ENCODE measurements around the gene COL27A1. TPM values are rescaled to one million over a fixed set of nuclear protein-coding genes. Genes with fewer than 3 reads are reported as not detected.

The COL27A1 gene
- total RNA-seq, 1 experiment from 2014 or later, result 20.1 TPM

- no peak for DNase-seq
- no TSS peak for BruUV-seq (replicated peaks)
- Mint-ChIP-seq H3K4me3 (ENCODE audit: low read depth, unreplicated experiment) (no peak overlapping the region), H3K27me3 (ENCODE audit: unreplicated experiment) (no peaks in the 10 kb centered on the region), H3K27ac (ENCODE audit: unreplicated experiment) (no peak overlapping the region), H3K36me3 (ENCODE audit: insufficient read depth, unreplicated experiment) (no peaks in the 10 kb centered on the region), H3K4me1 (ENCODE audit: low read depth, unreplicated experiment) (no peaks in the 10 kb centered on the region), H3K9me3 (ENCODE audit: low read depth, unreplicated experiment) (no peaks in the 10 kb centered on the region)
- CTCF ChIA-PET, result no interaction called here
- intact Hi-C loops (cut with micrococcal nuclease; ENCODE audit: unreplicated experiment), result no loop called here
- TF ChIP-seq CTCF (IDR thresholded peaks at IDR 0.05; ENCODE audit: unreplicated experiment), result no peak
These were observed 103.8 kb downstream of the COL27A1 start for GRCh38 chr9:114258866-114259797.

- Mint-ChIP-seq H3K9me3 (ENCODE audit: low read depth, unreplicated experiment) (no peaks in the 10 kb centered on the region), H3K27me3 (ENCODE audit: unreplicated experiment) (no peaks in the 10 kb centered on the region), H3K36me3 (ENCODE audit: insufficient read depth, unreplicated experiment) (no peaks in the 10 kb centered on the region), H3K4me1 (ENCODE audit: low read depth, unreplicated experiment) (no peaks in the 10 kb centered on the region), H3K4me3 (ENCODE audit: low read depth, unreplicated experiment) (no peak overlapping the region), H3K27ac (ENCODE audit: unreplicated experiment) (no peak overlapping the region)
- no peak for TF ChIP-seq CTCF (IDR thresholded peaks at IDR 0.05; ENCODE audit: unreplicated experiment)
- BruUV-seq (replicated peaks), result no TSS peak
- intact Hi-C loops (cut with micrococcal nuclease; ENCODE audit: unreplicated experiment), result no loop called here
- CTCF ChIA-PET, result no interaction called here
- no peak for DNase-seq
These were observed 104.6 kb downstream of the COL27A1 start for GRCh38 chr9:114259798-114260523.

DNA sequence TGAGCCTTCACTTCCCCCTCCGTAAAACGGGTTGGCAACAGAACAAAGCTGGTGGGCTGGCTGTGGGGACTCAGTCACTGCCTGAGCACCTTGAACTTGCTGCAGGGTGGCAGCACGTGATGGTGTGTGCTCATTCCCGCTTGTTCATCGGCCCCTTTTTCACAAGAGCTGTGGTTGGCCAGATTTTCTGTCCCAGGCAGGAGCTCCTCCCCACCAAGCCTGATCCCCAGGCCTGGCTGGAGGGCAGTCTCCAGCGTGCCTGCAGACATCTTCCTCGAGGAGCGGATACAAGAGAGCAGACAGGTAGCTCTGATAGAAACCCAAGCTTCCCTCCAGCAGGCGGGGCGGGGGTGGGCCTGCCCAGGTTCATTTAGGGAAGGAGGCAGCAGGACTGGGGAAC, 105.7 kb downstream of the COL27A1 start:
- H3K4me3 Mint-ChIP-seq (ENCODE audit: low read depth, unreplicated experiment), result no peak overlapping the region
- no peaks in the 10 kb centered on the region for H3K4me1 Mint-ChIP-seq (ENCODE audit: low read depth, unreplicated experiment)
- DNase-seq, result no peak
- H3K9me3 Mint-ChIP-seq (ENCODE audit: low read depth, unreplicated experiment), result no peaks in the 10 kb centered on the region
- no peak overlapping the region for H3K27ac Mint-ChIP-seq (ENCODE audit: unreplicated experiment)
- no peaks in the 10 kb centered on the region for H3K36me3 Mint-ChIP-seq (ENCODE audit: insufficient read depth, unreplicated experiment)
- no peak for TF ChIP-seq CTCF (IDR thresholded peaks at IDR 0.05; ENCODE audit: unreplicated experiment)
- BruUV-seq (replicated peaks), result no TSS peak
- CTCF ChIA-PET, result interaction anchor here (0.7 to 0.9 kb wide), 2 partner anchors 30 to 179 kb away, joined by 4 to 5 read pairs; no protein-coding TSS in a partner anchor
- no peaks in the 10 kb centered on the region for H3K27me3 Mint-ChIP-seq (ENCODE audit: unreplicated experiment)
- intact Hi-C loops (cut with micrococcal nuclease; ENCODE audit: unreplicated experiment), result no loop called here

GRCh38 chr9:114261987-114262386, 106.7 kb downstream of the COL27A1 start:
- Mint-ChIP-seq H3K27ac (ENCODE audit: unreplicated experiment) (no peak overlapping the region), H3K27me3 (ENCODE audit: unreplicated experiment) (no peaks in the 10 kb centered on the region), H3K4me3 (ENCODE audit: low read depth, unreplicated experiment) (no peak overlapping the region), H3K36me3 (ENCODE audit: insufficient read depth, unreplicated experiment) (no peaks in the 10 kb centered on the region), H3K4me1 (ENCODE audit: low read depth, unreplicated experiment) (no peaks in the 10 kb centered on the region), H3K9me3 (ENCODE audit: low read depth, unreplicated experiment) (no peaks in the 10 kb centered on the region)
- BruUV-seq (replicated peaks), result no TSS peak
- no peak for TF ChIP-seq CTCF (IDR thresholded peaks at IDR 0.05; ENCODE audit: unreplicated experiment)
- CTCF ChIA-PET, result no interaction called here
- intact Hi-C loops (cut with micrococcal nuclease; ENCODE audit: unreplicated experiment), result no loop called here
- no peak for DNase-seq
